HG03565 (cell line): ENCODE data around the gene IGSF23.
"Not testable (repeated sequence)": the region's sequence is repeated elsewhere in the genome, so short reads cannot be mapped to it uniquely, and the experiment has no call there.

ENCODE experiments used
- ATAC-seq: cut with Tn5 transposase; IDR thresholded peaks from one replicate; pipeline ENCODE4 v1.9.1; 2021; ENCODE audit warnings: mild to moderate bottlenecking, moderate library complexity; ENCODE audit not compliant: unreplicated experiment

IGSF23 gene

DNA sequence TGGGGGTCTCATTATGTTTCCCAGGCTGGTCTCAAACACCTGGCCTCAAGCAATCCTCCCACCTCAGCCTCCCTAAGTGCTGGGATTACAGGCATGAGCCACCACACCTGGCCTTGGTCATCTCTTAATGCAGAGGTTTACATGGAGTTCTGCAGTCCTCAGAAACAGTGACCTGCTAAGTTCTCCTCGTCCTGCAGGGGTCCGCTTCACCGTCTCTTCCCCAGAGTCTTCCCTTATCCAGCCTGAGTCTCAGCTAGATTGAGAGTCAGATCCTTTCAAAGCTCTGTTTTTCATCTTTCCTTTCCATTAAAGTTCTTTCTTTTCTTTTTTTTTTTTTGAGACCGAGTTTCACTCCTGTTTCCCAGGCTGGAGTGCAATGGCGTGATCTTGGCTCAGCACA lies 2.9 kb upstream of the IGSF23 start:
- ATAC-seq: not testable (repeated sequence)

DNA sequence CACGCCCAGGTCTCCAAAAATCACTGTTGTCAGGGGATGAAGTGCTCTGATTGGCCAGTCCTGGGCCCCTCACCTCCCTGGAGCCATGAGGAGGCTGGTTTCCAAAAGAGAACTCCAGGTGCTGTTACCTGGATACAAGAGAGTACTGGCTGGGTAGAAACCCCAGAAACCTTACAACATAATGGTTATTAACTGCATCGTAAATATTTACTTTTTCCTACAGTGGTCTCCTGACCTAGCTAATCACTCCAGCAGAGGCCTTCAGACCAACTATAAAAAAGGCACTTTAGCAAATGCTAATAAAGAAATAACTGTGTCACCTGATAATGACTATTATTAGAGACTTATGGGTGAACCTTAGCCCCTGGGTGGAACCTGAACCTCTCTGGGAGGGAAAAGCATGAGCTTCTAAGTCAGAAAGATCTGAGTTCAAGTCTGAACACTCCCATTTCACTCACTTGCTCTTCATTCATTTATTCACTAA lies 1.5 kb upstream of the IGSF23 start:
- no peak for ATAC-seq

GRCh38 chr19:44614313-44614712 lies 950 bp downstream of the IGSF23 start:
- ATAC-seq: no peak

DNA sequence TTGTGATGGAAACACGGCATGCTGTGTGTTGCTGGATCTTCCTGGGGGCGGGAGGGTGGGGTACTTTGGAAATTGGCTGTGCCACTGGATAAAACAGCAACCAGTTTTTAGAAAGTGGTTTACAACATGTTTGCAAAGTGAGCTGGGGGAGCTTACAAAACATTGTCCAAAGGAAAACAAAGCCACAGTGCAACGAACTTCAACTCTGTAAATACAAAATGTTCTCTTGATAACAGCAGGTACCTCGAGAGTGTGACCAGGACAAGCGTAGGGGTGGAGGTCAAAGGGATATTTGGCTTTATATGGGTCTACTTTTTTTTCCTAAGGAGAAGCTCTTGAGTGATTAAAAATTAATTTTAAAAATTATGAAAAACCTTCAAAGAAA lies 2.5 kb downstream of the IGSF23 start:
- no peak for ATAC-seq

DNA sequence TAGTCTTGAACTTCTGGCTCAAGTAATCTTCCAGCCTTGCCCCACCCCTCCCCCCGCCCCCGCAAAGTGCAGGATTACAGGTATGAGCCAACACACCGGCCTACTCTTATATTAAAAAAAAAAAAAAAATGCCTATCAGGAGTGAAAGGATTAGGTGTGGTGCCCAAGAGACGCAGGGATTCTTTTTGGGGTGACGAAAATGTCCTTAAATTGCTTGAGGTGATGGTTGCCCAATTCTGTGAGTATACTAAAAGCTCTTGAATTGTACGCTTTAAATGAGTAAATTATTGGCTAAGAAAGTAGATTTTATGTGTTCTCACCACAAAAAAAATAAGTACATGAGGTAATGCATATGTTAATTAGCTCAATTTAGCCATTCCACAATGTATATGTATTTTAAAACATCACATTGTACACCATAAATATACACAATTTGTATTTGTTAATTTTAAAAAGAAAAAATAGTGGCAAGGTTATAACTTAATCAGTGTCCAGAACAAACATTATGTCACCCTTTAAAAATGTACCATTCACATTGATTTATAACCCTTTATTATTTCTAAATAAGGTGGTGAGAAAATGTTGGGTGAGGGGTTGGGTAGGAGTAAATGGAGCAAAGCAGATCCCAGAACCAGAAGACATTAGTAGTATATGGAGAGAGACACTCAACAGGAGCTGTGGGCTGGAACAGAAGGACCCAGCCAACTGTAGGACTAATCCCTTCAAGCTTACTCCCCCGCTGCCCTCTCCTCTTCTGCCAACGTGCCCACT lies 3.9 kb downstream of the IGSF23 start:
- no peak for ATAC-seq

GRCh38 chr19:44618640-44619357 lies 5.4 kb downstream of the IGSF23 start:
- ATAC-seq: no peak

- no peak for ATAC-seq
These were observed 7.3 kb downstream of the IGSF23 start for GRCh38 chr19:44620667-44621066.

- no peak for ATAC-seq
These were observed 8.0 kb downstream of the IGSF23 start for GRCh38 chr19:44621367-44621766.

GRCh38 chr19:44623080-44623479 lies 9.7 kb downstream of the IGSF23 start:
- ATAC-seq: no peak

DNA sequence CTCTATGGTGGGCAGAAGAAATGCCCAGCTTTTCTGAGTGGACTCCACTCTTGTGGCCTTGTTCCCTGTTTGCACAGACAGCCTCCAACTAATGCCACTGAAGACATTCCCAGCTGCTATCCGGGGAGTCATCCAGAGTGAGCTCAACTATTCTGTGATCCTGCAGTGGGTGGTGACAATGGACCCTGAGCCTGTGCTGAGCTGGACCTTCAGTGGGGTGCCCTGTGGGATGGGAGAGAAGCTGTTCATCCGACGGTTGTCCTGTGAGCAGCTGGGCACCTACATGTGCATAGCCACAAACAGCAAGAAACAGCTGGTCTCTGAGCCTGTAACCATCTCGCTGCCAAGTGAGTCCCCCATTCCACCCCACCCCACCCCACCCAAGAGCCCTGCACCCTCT lies 10.3 kb downstream of the IGSF23 start:
- ATAC-seq: no peak

- no peak for ATAC-seq
These were observed 11.5 kb downstream of the IGSF23 start for GRCh38 chr19:44624840-44625354.

GRCh38 chr19:44625637-44626036 lies 12.3 kb downstream of the IGSF23 start:
- ATAC-seq: not testable (repeated sequence)

- ATAC-seq: no peak
These were observed 12.8 kb downstream of the IGSF23 start for GRCh38 chr19:44626048-44626624.

- ATAC-seq: no peak
These were observed 14.3 kb downstream of the IGSF23 start for GRCh38 chr19:44627631-44628030.

GRCh38 chr19:44628793-44629192 lies 15.4 kb downstream of the IGSF23 start:
- no peak for ATAC-seq

DNA sequence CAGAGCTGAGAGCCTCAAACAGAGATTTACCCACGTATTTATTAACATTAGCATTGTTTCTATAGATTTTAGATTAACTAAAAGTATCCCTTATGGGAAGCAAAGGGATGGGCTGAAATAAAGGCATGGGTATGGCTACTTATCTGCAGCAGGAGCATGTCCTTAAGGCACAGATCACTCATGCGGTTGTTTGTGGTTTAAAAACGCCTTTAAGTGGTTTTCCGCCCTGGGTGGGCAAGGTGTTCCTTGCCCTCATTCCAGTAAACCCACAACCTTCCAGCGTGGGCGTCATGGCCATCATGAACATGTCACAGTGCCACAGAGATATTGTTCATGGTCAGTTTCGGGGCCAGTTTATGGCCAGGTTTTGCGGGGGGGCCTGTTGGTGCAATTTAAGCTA lies 18.2 kb downstream of the IGSF23 start:
- ATAC-seq: not testable (repeated sequence)

DNA sequence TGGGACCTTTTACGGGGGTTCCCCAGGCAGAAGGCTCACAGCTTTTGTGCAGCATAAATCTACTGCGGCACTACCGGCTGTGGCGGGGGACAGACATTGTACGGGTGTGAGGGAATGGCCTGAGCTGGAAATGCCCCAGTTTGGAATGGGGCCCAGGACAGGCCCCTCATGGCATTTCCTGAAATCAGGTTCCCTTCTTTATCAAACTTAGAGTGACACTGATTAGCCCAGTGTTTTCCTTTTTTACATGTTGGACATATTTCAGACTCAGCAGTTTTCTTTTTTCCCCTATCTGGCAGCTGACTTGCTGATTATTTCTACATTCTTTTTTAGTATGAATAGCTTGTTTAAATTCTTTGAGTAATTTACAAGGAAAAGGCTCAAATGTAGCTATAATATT lies 20.7 kb downstream of the IGSF23 start:
- not testable (repeated sequence) for ATAC-seq

DNA sequence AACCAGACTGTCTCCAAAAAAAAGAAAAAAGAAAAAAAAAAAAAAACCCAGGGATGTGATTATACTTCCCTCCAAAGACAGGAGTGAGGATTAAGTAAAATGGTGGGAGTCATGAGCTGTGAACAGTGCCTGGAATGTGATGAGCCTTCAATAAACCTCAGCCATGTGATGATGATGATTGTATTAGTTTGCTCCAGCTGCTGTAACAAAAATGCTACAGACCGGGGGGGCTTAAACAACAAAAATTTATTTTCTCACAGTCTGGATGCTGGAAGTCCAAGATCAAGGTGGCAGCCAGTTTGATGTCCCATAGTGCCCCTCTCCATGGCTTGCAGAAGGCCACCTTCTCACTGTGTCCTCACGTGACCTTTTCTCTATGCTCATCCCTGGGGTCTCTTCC lies 21.4 kb downstream of the IGSF23 start:
- ATAC-seq: no peak

DNA sequence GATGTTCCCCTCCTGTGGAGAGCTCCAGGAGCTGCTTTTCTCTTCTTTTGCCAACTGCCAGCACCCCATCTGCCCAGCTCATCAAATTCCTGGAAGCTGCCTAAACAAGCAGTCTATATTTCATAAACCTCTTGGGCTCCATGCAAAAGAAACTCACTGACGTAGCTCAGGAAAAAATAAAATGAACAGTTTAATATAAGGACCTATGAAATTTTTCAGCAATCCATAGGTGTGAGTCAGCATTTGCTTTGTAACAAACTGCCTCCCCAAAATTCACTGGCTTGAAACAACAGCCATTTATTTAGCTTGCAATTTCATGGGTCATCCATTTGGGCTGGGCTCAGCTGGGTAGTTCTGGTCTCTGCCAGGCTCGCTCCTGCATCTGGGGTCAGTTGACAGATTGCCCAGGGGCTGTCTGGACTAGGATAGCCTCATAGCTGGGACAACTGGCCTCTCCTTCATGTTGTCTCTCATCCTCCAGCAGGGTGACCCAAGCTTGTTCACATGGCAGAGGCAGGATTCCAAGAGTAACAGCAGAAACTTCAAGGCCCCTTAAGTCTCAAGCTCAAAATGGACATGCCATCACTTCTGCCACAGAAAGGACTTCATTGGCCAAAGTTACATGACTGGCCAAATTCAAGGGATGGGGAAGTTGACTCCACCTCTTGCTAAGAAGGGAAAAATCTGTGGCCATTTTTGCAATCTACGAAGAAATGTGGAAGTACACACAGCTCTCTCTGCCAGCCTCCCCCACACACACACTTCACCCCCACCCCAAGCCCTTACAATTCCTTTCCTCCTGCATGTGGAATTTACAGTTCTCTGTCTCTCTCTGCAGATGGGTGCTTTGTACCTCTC lies 22.4 kb downstream of the IGSF23 start:
- no peak for ATAC-seq

DNA sequence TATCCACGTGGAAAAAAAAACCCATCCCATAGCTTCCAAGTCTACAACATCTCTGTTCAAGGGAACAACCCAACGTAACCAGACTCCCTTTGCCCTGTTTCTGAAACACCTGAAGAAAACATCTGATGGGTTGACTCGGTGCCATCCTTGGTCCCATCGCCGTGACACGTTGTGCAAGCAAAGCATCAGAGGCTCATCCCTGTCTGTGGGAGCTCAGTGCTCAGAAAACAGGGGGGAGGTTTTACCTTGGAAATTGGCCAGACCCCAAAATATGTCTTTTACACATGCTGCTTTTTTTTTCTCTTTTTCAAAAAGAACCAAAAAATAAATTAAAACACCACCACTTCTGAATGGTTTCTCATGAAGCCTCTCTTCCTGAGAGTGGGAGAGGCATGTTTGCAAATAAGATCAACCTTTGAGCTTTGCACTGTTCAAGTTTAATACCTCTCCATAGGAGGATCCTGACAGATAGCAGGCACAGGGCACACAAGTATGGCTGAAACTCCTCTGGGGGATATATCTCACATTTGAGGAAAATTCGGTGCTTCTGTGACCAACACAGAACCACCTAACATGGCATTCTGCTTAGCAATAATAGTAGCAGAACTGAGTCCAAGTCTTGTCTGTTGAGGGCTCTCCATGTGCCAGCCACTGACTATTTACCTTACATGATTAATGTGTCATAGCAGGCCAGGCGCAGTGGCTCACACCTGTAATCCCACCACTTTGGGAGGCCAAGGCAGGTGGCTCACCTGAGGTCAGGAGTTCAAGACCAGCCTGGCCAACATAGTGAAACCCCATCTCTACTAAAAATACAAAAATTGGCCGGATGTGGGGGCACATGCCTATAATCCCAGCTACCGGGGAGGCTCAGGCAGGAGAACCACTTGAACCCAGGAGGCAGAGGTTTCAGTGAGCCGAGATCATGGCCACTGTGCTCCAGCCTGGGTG lies 23.4 kb downstream of the IGSF23 start:
- ATAC-seq: no peak
